H1 (cell line): Measurements from ENCODE around the gene AGTR1. TPM values are rescaled to one million over a fixed set of nuclear protein-coding genes. Genes with fewer than 3 reads are reported as not detected.

Experiments used
- ASH2L ChIP-seq: fragments of 200-600, 300-600 bp; sonication (generic); IDR thresholded peaks from one replicate; pipeline ENCODE4 v1.7.1; 2017; ENCODE audit warnings: low read length
- CHD7 ChIP-seq: fragments of 300-600 bp; sonication (generic); IDR thresholded peaks from 2 replicates; pipeline ENCODE4 v1.7.1; 2012; ENCODE audit warnings: low read length, moderate library complexity, mild to moderate bottlenecking, inconsistent platforms; ENCODE audit not compliant: insufficient replicate concordance
- SP1 ChIP-seq: IDR thresholded peaks from 2 replicates; pipeline ENCODE4 v1.6.1; 2011; ENCODE audit warnings: low read depth, low read length
- polyA plus RNA-seq, 7 experiments: library from polyadenylated mRNA; depleted of rRNA in 3 of 7; stranded (reverse) in 5 of 7; unstranded in 2 of 7; fragments of >200 nt in 5 of 7; fragments of 200-250 nt in 2 of 7; gene quantifications; 1 replicate in 5 of 7; 2 replicates in 1 of 7; 4 replicates in 1 of 7; pipeline versions ENCODE4 v1.2.1 to v1.2.3, GENCODE V29; 2011 to 2013; ENCODE audit warnings: missing spikeins in 2 of 7, mixed read lengths in 2 of 7
- total RNA-seq: library from RNA; stranded (reverse); fragmentation: NEBNext Ultra II Directional; extraction: Animal tissue kit (Norgen Biotek cat#: 25700); gene quantifications from 2 replicates; pipeline ENCODE4 v1.2.1, GENCODE V29; 2021

Gene AGTR1
- total and polyA plus RNA-seq, 2 of the 8 experiments (the other 6 are each of a cell fraction or from before 2014, with no cell fraction given), result 0.03 TPM; not detected in 1

- TF ChIP-seq CHD7, result no peak
- no peak for TF ChIP-seq ASH2L
- no peak for TF ChIP-seq SP1
- TF ChIP-seq, all 59 proteins: peak for 0
Observed at GRCh38 chr3:148746053-148746452, 48.4 kb downstream of the AGTR1 start (continued).
